ENCODE data around the gene BCORL1.

BCORL1 gene

DNA sequence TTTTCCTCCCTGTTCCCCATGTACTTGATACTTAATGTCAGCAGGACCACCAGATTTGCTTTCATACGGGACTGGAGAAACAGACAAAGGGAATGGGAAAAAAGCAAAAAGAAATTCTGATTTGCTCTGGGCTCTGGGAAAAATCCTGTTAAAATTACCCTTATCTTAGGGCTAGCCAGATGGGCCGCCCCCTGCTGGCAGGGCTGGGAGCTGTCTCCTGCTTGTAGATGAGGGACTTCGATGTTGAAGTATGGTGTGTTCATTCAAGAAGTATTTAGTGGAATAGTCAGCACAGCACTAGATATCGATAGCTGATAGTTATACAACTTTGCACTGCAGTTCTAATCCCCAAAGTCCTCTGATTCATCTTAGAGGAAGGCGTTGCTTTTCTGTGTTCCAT lies 45.8 kb downstream of the BCORL1 start:
- TF ChIP-seq, protein P1, sequence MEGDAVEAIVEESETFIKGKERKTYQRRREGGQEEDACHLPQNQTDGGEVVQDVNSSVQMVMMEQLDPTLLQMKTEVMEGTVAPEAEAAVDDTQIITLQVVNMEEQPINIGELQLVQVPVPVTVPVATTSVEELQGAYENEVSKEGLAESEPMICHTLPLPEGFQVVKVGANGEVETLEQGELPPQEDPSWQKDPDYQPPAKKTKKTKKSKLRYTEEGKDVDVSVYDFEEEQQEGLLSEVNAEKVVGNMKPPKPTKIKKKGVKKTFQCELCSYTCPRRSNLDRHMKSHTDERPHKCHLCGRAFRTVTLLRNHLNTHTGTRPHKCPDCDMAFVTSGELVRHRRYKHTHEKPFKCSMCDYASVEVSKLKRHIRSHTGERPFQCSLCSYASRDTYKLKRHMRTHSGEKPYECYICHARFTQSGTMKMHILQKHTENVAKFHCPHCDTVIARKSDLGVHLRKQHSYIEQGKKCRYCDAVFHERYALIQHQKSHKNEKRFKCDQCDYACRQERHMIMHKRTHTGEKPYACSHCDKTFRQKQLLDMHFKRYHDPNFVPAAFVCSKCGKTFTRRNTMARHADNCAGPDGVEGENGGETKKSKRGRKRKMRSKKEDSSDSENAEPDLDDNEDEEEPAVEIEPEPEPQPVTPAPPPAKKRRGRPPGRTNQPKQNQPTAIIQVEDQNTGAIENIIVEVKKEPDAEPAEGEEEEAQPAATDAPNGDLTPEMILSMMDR (conservative IDR thresholded peaks at IDR 0.05): peak; percentile 82
- H3K27ac ChIP-seq: no peak overlapping the region

DNA sequence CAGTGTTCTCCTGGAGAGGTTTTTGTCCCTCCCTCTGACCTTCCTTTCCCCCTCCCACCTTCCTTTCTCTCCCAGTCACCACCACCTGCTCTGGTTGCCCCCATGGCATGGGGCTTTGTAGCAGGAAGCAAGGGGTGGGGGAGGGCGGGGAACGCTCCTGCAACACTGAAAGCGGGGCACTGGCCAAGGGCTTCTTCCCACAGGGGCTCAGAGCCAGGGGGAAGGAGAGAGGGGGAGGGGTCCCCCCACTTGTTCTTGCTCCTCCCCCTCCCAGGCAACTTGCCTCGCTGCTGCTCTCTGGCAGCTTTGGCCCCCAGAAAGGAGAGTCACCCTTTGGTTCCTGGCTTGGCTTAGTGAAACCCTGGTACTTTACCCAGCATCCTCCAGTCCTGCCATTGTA lies 48.4 kb downstream of the BCORL1 start:
- no peak overlapping the region for H3K27ac ChIP-seq
- TF ChIP-seq, protein P1 (conservative IDR thresholded peaks at IDR 0.05): no peak

DNA sequence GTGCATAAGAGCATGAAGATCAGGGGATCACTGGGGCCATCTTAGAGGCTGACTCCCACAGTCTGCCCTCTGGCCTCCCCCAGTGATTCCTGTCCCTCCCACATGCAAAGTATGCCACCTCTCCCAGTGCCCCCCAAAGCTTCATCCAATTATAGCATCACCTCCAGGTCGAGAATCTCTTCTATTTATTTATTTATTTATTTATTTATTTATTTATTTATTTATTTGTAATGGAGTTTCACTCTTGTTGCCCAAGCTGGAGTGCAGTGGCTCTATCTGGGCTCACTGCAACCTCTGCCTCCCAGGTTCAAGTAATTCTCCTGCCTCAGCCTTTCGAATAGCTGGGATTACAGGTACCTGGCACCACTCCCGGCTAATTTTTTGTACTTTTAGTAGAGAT lies 50.1 kb downstream of the BCORL1 start:
- no peak overlapping the region for H3K27ac ChIP-seq
- TF ChIP-seq, protein P1 (conservative IDR thresholded peaks at IDR 0.05): no peak

DNA sequence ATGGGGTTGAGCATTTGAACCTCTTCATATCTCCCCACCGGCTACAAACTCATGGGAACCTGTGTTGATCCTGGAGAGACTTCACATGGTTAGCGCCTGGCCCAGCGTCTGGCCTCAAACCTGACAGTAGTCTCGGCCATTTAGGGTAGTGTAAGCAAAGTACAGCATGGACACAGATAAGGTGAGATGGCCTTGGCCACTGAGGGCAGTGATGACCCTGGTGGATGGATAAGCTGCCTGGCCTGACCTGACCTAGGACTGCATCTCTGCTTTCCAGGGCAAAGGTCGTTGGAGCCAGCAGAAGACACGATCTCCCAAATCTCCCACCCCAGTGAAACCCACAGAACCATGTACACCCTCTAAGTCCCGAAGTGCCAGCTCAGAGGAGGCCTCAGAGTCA lies 51.7 kb downstream of the BCORL1 start:
- no peak overlapping the region for H3K27ac ChIP-seq
- TF ChIP-seq, protein P1 (conservative IDR thresholded peaks at IDR 0.05): no peak

DNA sequence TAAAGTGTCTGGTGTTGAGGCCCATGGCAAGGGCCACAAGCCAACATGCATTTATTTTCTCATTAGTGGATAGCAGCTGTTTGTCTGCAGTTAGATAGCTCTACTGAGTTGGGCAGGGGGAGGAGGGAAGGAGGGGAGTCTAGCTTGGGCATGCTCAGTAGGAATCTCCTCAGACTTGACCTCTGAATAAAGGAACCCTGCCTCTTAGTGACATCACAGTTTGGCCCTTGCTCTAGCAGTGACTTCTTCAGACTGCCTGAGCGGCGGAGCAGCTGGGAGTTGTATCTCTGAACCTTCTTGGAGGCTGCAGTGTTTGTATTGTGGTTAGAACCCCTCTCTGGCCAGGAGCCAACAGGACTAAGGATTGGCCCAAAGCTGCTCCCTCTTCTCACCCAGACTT lies 57.4 kb downstream of the BCORL1 start:
- H3K27ac ChIP-seq: no peak overlapping the region
- TF ChIP-seq, protein P1 (conservative IDR thresholded peaks at IDR 0.05): no peak

DNA sequence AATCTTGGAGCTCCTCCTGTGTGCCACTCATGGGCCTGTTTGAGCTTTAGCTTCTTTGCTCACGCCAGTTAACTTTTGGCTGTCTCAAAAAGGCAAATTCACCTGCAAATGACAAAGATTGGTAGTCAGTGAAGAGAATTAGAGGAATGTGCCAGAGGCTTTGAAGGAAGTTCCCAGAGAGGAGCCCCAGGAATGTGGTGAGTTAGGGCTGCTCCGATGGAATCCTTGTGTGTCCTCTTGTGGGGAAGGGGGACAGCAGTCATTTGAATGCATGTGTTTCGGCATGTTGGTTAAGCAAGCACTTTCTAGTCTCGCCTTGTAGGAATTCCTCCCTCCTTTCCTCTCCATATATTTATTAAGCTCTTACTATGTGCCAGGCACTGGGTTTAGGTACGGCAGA lies 65.0 kb downstream of the BCORL1 start:
- H3K27ac ChIP-seq: no peak overlapping the region
- TF ChIP-seq, protein P1 (conservative IDR thresholded peaks at IDR 0.05): no peak

DNA sequence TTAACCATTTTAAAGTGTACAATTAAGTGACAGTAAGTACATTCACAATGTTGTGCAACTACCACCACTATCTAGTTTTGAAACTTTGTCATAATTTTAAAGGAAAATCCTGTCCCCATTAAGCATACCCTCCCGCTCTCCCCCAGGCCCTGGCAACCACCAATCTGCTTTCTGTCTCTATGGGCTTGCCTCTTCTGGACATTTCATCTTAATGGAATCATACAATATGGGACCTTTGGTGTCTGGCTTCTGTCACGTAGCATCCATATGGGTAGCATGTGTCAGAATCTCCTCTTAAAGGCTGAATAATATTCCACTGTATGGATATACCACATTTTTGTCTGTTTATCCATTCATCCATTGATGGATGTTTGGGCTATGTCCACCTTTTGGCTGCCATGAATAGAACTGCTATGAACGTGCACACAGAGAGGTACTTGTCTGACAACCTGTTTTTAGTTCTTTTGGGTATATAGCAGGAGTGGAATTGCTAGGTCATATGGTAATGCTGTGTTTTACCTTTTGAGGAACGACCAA lies 66.3 kb downstream of the BCORL1 start:
- TF ChIP-seq, protein P1 (conservative IDR thresholded peaks at IDR 0.05): no peak
- no peak overlapping the region for H3K27ac ChIP-seq
